AML-193 (cell line): ENCODE data around the gene BCAS3.
"Not testable (repeated sequence)": the region's sequence is repeated elsewhere in the genome, so short reads cannot be mapped to it uniquely, and the experiment has no call there.

ENCODE experiments used
- DNase-seq, 2 experiments: peaks; one replicate each; lab custom pipeline; 2025; lab: John Stamatoyannopoulos, UW

The BCAS3 gene

GRCh38 chr17:60939318-60939717, 261.7 kb downstream of the BCAS3 start:
- no peak for DNase-seq

- DNase-seq: no peak
Measured at GRCh38 chr17:60941028-60941427, 263.4 kb downstream of the BCAS3 start.

GRCh38 chr17:60941571-60941970, 263.9 kb downstream of the BCAS3 start:
- DNase-seq: no peak

GRCh38 chr17:60944751-60945150, 267.1 kb downstream of the BCAS3 start:
- DNase-seq: no peak

GRCh38 chr17:60947100-60947499, 269.4 kb downstream of the BCAS3 start:
- DNase-seq: no peak

- DNase-seq: no peak
Measured at GRCh38 chr17:60947543-60947942, 269.9 kb downstream of the BCAS3 start.

GRCh38 chr17:60952747-60953146, 275.1 kb downstream of the BCAS3 start:
- no peak for DNase-seq

GRCh38 chr17:60959011-60959410, 281.4 kb downstream of the BCAS3 start:
- DNase-seq: no peak

GRCh38 chr17:60959696-60960095, 282.0 kb downstream of the BCAS3 start:
- DNase-seq: no peak

GRCh38 chr17:60960398-60961065, 282.9 kb downstream of the BCAS3 start:
- no peak for DNase-seq

GRCh38 chr17:60964160-60964559, 286.5 kb downstream of the BCAS3 start:
- DNase-seq: no peak

- DNase-seq: no peak
Measured at GRCh38 chr17:60968266-60968665, 290.6 kb downstream of the BCAS3 start.

GRCh38 chr17:60969500-60970037, 291.9 kb downstream of the BCAS3 start:
- DNase-seq: no peak

- DNase-seq: no peak
Measured at GRCh38 chr17:60970741-60971140, 293.1 kb downstream of the BCAS3 start.

- DNase-seq: peak; percentile 74 to 77
Measured at GRCh38 chr17:60971515-60972369, 294.1 kb downstream of the BCAS3 start.

- DNase-seq: not testable (repeated sequence)
Measured at GRCh38 chr17:60976861-60977260, 299.2 kb downstream of the BCAS3 start.

- no peak for DNase-seq
Measured at GRCh38 chr17:60989379-60989778, 311.7 kb downstream of the BCAS3 start.

GRCh38 chr17:60989846-60990245, 312.2 kb downstream of the BCAS3 start:
- no peak for DNase-seq

- DNase-seq: no peak
Measured at GRCh38 chr17:60993497-60993896, 315.8 kb downstream of the BCAS3 start.

- no peak for DNase-seq
Measured at GRCh38 chr17:60995680-60996079, 318.0 kb downstream of the BCAS3 start.

- peak; percentile 14 to 17 for DNase-seq
Measured at GRCh38 chr17:61000911-61001310, 323.3 kb downstream of the BCAS3 start.

- peak; percentile 81 to 85 for DNase-seq
Measured at GRCh38 chr17:61002316-61002736, 324.7 kb downstream of the BCAS3 start.

- no peak for DNase-seq
Measured at GRCh38 chr17:61005358-61005757, 327.7 kb downstream of the BCAS3 start.
